Fibroblast of lung (primary cell): ENCODE measurements around the gene ADCY3. TPM values are rescaled to one million over a fixed set of nuclear protein-coding genes. Genes with fewer than 3 reads are reported as not detected.

Source experiments
- DNase-seq, 2 donors: peaks; one replicate each; pipeline versions ENCODE4 v3.0.0 to v3.0.0-alpha.2; 2010; ENCODE audit warnings: low read depth in 2 of 2
- H2AFZ ChIP-seq: 2 replicates; pipeline ENCODE4 v1.5.1; 2012; ENCODE audit warnings: low read length, control low read depth, inconsistent platforms
- H3K27ac ChIP-seq: 2 replicates; pipeline ENCODE4 v1.5.1; 2011; ENCODE audit warnings: low read length, control low read depth; ENCODE audit not compliant: insufficient read depth
- H3K27me3 ChIP-seq: 2 replicates; pipeline ENCODE4 v1.5.1; 2011; ENCODE audit warnings: mild to moderate bottlenecking, low read length; ENCODE audit not compliant: control insufficient read depth, insufficient read depth
- H3K36me3 ChIP-seq: 2 replicates; pipeline ENCODE4 v1.5.1; 2011; ENCODE audit warnings: low read length; ENCODE audit not compliant: control insufficient read depth, insufficient read depth
- H3K4me1 ChIP-seq: 2 replicates; pipeline ENCODE4 v1.5.1; 2011; ENCODE audit warnings: low read length; ENCODE audit not compliant: control insufficient read depth, insufficient read depth; ENCODE audit errors: extremely low read depth
- H3K4me2 ChIP-seq: 2 replicates; pipeline ENCODE4 v1.5.1; 2011; ENCODE audit warnings: low read length, control low read depth; ENCODE audit not compliant: insufficient read depth; ENCODE audit errors: extremely low read depth
- H3K4me3 ChIP-seq, 4 experiments: fragments of 200-600 bp in 1 of 4; sonication (generic) in 1 of 4; replicated peaks in 1 of 4; 2 replicates each; pipeline ENCODE4 v1.5.1; 2011 to 2016; ENCODE audit warnings: low read length in 4 of 4, low read depth in 3 of 4, mild to moderate bottlenecking in 3 of 4, control low read depth in 2 of 4, inconsistent platforms in 1 of 4, mixed read lengths in 1 of 4; ENCODE audit not compliant: insufficient read depth in 1 of 4; ENCODE audit errors: control extremely low read depth in 1 of 4
- H3K79me2 ChIP-seq: 2 replicates; pipeline ENCODE4 v1.5.1; 2012; ENCODE audit warnings: mild to moderate bottlenecking, low read length, inconsistent platforms; ENCODE audit not compliant: control insufficient read depth, insufficient read depth
- H3K9ac ChIP-seq: 2 replicates; pipeline ENCODE4 v1.5.1; 2011; ENCODE audit warnings: mild to moderate bottlenecking, low read length, control low read depth; ENCODE audit not compliant: insufficient read depth
- H3K9me3 ChIP-seq: 2 replicates; pipeline ENCODE4 v1.5.1; 2012; ENCODE audit warnings: low read depth, low read length; ENCODE audit not compliant: control insufficient read depth, insufficient read depth
- H4K20me1 ChIP-seq: 2 replicates; pipeline ENCODE4 v1.5.1; 2011; ENCODE audit warnings: low read length; ENCODE audit not compliant: control insufficient read depth, insufficient read depth; ENCODE audit errors: extremely low read depth
- EZH2 ChIP-seq: IDR thresholded peaks from 2 replicates; pipeline ENCODE4 v1.5.1; 2012; ENCODE audit warnings: low read length, control low read depth, mild to moderate bottlenecking; ENCODE audit errors: missing control alignments
- polyA plus RNA-seq, 2 donors: library from polyadenylated mRNA; depleted of rRNA in 1 of 2; stranded (reverse) in 1 of 2; unstranded in 1 of 2; fragments of >200 nt; gene quantifications; 2 replicates each; pipeline ENCODE4 v1.2.1, GENCODE V29; 2011 to 2012; ENCODE audit warnings: missing spikeins in 1 of 2
- total RNA-seq: library from RNA; depleted of rRNA; stranded (reverse); fragments of >200 nt; gene quantifications from 2 replicates; pipeline ENCODE4 v1.2.1, GENCODE V29; 2014
- TF ChIP-seq, protein P1 (sequence below), 2 donors: IDR thresholded peaks in 1 of 2; conservative IDR thresholded peaks in 1 of 2; 1 replicate in 1 of 2; 2 replicates in 1 of 2; pipeline ENCODE4 v1.5.1; 2011 to 2012; ENCODE audit warnings: low read length in 2 of 2, control low read depth in 1 of 2, inconsistent platforms in 1 of 2, low read depth in 1 of 2, mild to moderate bottlenecking in 1 of 2

ADCY3 gene
- total and polyA plus RNA-seq, 2 donors (not counting 1 experiment from before 2014, with no cell fraction given): 33.0 to 90.2 TPM

DNA sequence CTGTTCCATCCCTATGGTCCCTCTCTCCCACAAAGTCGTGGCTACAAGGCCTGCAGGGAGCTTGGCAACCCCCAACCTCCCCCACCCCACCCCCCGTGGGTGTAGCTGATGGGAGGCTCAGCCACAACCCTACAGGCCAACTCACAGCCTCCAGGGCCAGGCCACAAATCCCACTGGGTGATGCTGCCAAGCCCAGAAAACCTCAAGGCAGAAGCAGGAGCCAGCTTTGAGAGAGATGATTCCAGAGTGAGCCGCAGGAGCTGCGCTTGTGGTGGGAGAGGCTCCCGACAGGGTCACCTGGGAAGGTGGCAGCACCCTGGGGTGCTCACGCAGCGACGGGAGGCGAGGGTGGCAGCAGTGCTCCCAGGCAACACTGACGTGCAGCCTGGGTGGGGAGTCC, 44.8 kb downstream of the ADCY3 start:
- no peak overlapping the region for H2AFZ ChIP-seq
- H3K4me1 ChIP-seq: peaks cover 28% of the 10 kb centered on the region
- TF ChIP-seq, protein P1, sequence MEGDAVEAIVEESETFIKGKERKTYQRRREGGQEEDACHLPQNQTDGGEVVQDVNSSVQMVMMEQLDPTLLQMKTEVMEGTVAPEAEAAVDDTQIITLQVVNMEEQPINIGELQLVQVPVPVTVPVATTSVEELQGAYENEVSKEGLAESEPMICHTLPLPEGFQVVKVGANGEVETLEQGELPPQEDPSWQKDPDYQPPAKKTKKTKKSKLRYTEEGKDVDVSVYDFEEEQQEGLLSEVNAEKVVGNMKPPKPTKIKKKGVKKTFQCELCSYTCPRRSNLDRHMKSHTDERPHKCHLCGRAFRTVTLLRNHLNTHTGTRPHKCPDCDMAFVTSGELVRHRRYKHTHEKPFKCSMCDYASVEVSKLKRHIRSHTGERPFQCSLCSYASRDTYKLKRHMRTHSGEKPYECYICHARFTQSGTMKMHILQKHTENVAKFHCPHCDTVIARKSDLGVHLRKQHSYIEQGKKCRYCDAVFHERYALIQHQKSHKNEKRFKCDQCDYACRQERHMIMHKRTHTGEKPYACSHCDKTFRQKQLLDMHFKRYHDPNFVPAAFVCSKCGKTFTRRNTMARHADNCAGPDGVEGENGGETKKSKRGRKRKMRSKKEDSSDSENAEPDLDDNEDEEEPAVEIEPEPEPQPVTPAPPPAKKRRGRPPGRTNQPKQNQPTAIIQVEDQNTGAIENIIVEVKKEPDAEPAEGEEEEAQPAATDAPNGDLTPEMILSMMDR (conservative IDR thresholded peaks at IDR 0.05 in 1 of 2, IDR thresholded peaks at IDR 0.05 in 1 of 2; ENCODE audit: low read depth in 1 of 2, low read length in 2 of 2): no peak
- no peak for TF ChIP-seq EZH2
- H4K20me1 ChIP-seq: no peaks in the 10 kb centered on the region
- DNase-seq: peak in 1 of 2 donors; percentile 75
- H3K27me3 ChIP-seq: no peaks in the 10 kb centered on the region
- no peak overlapping the region for H3K4me3 ChIP-seq
- no peak overlapping the region for H3K9ac ChIP-seq
- H3K4me2 ChIP-seq: no peak overlapping the region
- no peaks in the 10 kb centered on the region for H3K9me3 ChIP-seq
- H3K36me3 ChIP-seq: no peaks in the 10 kb centered on the region
- no peaks in the 10 kb centered on the region for H3K79me2 ChIP-seq
- no peak overlapping the region for H3K27ac ChIP-seq

DNA sequence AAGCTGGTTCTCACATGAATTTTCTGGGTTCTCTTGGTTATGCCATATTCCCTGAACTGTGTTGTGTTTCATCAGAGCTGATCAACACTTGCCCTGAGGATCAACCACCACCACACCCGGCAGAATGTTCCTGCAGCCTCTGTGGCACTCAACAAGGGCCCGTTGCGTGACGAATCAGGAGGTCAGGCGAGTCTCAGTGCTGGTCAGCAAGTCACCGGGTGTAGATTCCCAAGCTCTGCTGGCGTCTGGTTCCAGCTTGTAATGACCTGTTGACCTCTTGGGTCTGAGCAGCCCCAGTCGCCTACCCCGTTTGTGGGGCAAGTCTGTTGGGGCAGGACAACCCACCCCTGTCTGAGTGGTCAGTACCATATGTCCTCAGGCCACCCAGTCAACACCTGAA, 46.0 kb downstream of the ADCY3 start:
- TF ChIP-seq EZH2: no peak
- TF ChIP-seq, protein P1 (conservative IDR thresholded peaks at IDR 0.05 in 1 of 2, IDR thresholded peaks at IDR 0.05 in 1 of 2; ENCODE audit: low read depth in 1 of 2, low read length in 2 of 2): no peak
- Histone ChIP-seq H3K27ac (no peak overlapping the region), H3K36me3 (no peaks in the 10 kb centered on the region), H3K9ac (no peak overlapping the region), H3K4me2 (no peak overlapping the region), H4K20me1 (no peaks in the 10 kb centered on the region), H3K79me2 (no peaks in the 10 kb centered on the region), H3K4me3 (no peak overlapping the region), H3K9me3 (no peaks in the 10 kb centered on the region), H2AFZ (no peak overlapping the region), H3K27me3 (no peaks in the 10 kb centered on the region), H3K4me1 (peaks cover 28% of the 10 kb centered on the region)
- DNase-seq: no peak

DNA sequence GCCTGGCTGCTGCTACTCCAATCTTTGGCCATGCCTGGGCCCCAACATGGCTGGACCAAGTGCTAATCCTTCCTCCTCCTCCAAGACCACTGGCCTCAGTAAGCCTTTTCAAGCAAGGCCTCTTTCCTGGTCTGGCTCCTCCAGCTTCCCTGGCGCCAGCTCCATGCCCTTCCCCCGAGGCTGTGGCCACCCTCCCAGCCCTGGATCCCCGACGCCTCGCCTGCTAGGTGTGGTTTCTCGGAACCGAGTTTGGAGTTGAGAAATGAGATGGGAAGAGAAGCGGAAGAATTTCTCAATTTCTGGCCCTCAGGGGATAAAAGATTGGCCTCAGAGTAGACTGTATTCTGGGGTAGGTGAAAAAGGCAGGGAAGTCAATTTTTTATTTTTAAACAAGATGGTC, 46.4 kb downstream of the ADCY3 start:
- Histone ChIP-seq H3K4me2 (no peak overlapping the region), H3K9ac (no peak overlapping the region), H4K20me1 (no peaks in the 10 kb centered on the region), H3K27ac (peak overlapping the region; percentile 18), H2AFZ (no peak overlapping the region), H3K27me3 (no peaks in the 10 kb centered on the region), H3K4me3 (no peak overlapping the region), H3K79me2 (no peaks in the 10 kb centered on the region), H3K9me3 (no peaks in the 10 kb centered on the region), H3K36me3 (no peaks in the 10 kb centered on the region), H3K4me1 (peaks cover 26% of the 10 kb centered on the region)
- no peak for TF ChIP-seq EZH2
- TF ChIP-seq, protein P1 (conservative IDR thresholded peaks at IDR 0.05 in 1 of 2, IDR thresholded peaks at IDR 0.05 in 1 of 2; ENCODE audit: low read depth in 1 of 2, low read length in 2 of 2): no peak
- DNase-seq: no peak
